Upper lobe of left lung (tissue), 4 donors: Measurements from ENCODE around the gene PLIN5.

Experiments used
- CTCF ChIP-seq, 6 experiments: fragments of 450-650 bp in 4 of 6; fragments of 200-600 bp in 2 of 6; sonication (generic) in 2 of 6; IDR thresholded peaks; one replicate each; pipeline ENCODE4 v1.5.1; 2016 to 2019; ENCODE audit warnings: antibody characterized with exemption in 6 of 6
- EP300 ChIP-seq, 4 donors: sonication (generic); formaldehyde crosslinking; IDR thresholded peaks; one replicate each; pipeline ENCODE4 v1.5.1; 2017; ENCODE audit warnings: antibody characterized with exemption in 4 of 4, control low read depth in 2 of 4
- POLR2A ChIP-seq, 4 donors: fragments of 450-650 bp; IDR thresholded peaks; one replicate each; pipeline ENCODE4 v1.5.1; 2016 to 2017; ENCODE audit warnings: antibody characterized with exemption in 4 of 4, mild to moderate bottlenecking in 2 of 4
- POLR2AphosphoS5 ChIP-seq, 2 donors: sonication (generic); formaldehyde crosslinking; IDR thresholded peaks; one replicate each; pipeline ENCODE4 v1.5.1; 2017; ENCODE audit warnings: antibody characterized with exemption in 2 of 2

DNA sequence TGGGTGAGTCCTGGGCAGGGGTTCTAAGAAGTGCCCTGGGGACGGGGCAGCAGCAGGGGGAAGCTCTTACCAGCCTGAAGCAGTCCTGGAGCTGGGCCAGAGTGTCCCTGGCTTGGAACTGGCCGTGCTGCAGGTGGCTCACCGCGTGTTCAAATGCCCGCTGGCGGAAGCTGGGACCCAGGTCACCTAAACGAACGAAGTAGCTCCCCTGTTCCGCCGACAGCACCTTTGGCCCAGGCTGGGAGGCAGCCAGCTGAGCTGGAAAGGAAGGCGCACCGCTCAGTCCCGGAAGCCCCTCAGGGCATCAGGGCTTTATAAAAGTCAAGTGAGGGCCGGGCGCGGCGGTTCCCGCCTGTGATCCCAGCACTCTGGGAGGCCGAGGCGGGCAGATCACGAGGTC is 26.3 kb downstream of the PLIN5 start:
- TF ChIP-seq POLR2A (IDR thresholded peaks at IDR 0.05): no peak
- TF ChIP-seq CTCF (IDR thresholded peaks at IDR 0.05): no peak
- TF ChIP-seq EP300 (IDR thresholded peaks at IDR 0.05): no peak
- no peak for TF ChIP-seq POLR2AphosphoS5 (IDR thresholded peaks at IDR 0.05)
